Activated naive CD8-positive, alpha-beta T cell treated with anti-CD3 and anti-CD28 coated beads for 36 hours (primary cell): Measurements from ENCODE around the gene C16orf74. TPM values are rescaled to one million over a fixed set of nuclear protein-coding genes. Genes with fewer than 3 reads are reported as not detected.

Experiments
- DNase-seq: peaks from one replicate; pipeline ENCODE4 v3.0.0; 2021
- H3K27ac Mint-ChIP-seq: one replicate; pipeline ENCODE4 v1.8.0; 2022; ENCODE audit warnings: mild to moderate bottlenecking, moderate library complexity, mixed read lengths
- H3K27me3 Mint-ChIP-seq: one replicate; pipeline ENCODE4 v1.8.0; 2022; ENCODE audit warnings: mild to moderate bottlenecking, mixed read lengths
- H3K36me3 Mint-ChIP-seq: one replicate; pipeline ENCODE4 v1.8.0; 2021; ENCODE audit warnings: mild to moderate bottlenecking, mixed read lengths
- H3K4me1 Mint-ChIP-seq: one replicate; pipeline ENCODE4 v1.8.0; 2021; ENCODE audit warnings: mixed read lengths
- H3K4me3 Mint-ChIP-seq: one replicate; pipeline ENCODE4 v1.8.0; 2022; ENCODE audit warnings: mild to moderate bottlenecking, moderate library complexity, mixed read lengths
- H3K9me3 Mint-ChIP-seq: one replicate; pipeline ENCODE4 v1.8.0; 2022; ENCODE audit warnings: mixed read lengths
- total RNA-seq, 2 experiments: library from RNA; stranded (reverse); gene quantifications; one replicate each; pipeline ENCODE4 v1.2.3, GENCODE V29; 2021

The C16orf74 gene
- total RNA-seq, 2 experiments from 2014 or later: 1.5 to 1.6 TPM

GRCh38 chr16:85782451-85782850, 31.6 kb upstream of the C16orf74 start:
- Mint-ChIP-seq H3K4me1 (peaks cover 2% of the 10 kb centered on the region), H3K36me3 (peaks cover 24% of the 10 kb centered on the region), H3K4me3 (no peak overlapping the region), H3K9me3 (no peaks in the 10 kb centered on the region), H3K27ac (peak overlapping the region; percentile 13), H3K27me3 (no peaks in the 10 kb centered on the region)
- no peak for DNase-seq

DNA sequence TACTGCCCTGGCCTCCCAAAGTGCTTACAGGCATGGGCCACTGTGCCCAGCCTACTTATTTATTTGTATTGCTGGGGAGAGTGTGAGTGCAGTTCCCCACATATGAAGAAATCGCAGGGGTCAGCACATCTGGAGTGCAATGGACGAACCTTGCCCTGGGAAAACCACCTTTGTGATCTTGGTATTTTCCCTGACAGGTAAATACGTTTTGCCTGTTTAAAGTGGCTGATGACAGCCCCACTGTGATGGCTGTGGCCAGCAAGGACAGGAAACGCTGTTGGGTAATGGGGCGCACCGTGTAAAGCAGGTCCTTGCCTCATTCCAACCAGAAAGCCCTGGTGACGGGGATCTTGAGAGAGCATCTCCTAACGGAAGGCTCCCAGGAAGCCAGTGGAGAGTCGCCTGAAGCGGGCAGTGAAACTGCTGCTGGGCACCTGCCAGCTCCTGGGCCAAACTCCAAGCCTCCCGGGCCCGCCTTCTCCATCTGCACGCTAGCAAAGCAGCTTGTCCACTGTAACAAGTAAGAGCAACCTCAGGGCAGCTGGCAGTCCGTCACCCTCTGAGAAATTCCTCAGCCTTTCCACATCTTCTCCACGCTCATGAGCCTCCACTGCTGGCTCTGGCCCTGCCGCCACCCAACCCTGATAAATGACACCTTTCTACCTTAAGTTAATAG, 30.9 kb upstream of the C16orf74 start:
- no peaks in the 10 kb centered on the region for H3K27me3 Mint-ChIP-seq
- DNase-seq: no peak
- H3K9me3 Mint-ChIP-seq: no peaks in the 10 kb centered on the region
- peaks cover 24% of the 10 kb centered on the region for H3K36me3 Mint-ChIP-seq
- no peak overlapping the region for H3K27ac Mint-ChIP-seq
- H3K4me1 Mint-ChIP-seq: peaks cover 2% of the 10 kb centered on the region
- H3K4me3 Mint-ChIP-seq: no peak overlapping the region

- Mint-ChIP-seq H3K4me1 (peaks cover 2% of the 10 kb centered on the region), H3K27ac (no peak overlapping the region), H3K27me3 (no peaks in the 10 kb centered on the region), H3K4me3 (no peak overlapping the region), H3K36me3 (peaks cover 24% of the 10 kb centered on the region), H3K9me3 (no peaks in the 10 kb centered on the region)
- DNase-seq: no peak
These were observed 30.3 kb upstream of the C16orf74 start for GRCh38 chr16:85781156-85781555.

GRCh38 chr16:85780281-85780680, 29.4 kb upstream of the C16orf74 start:
- no peaks in the 10 kb centered on the region for H3K4me1 Mint-ChIP-seq
- H3K27me3 Mint-ChIP-seq: no peaks in the 10 kb centered on the region
- H3K9me3 Mint-ChIP-seq: no peaks in the 10 kb centered on the region
- H3K27ac Mint-ChIP-seq: no peak overlapping the region
- no peak for DNase-seq
- H3K4me3 Mint-ChIP-seq: no peak overlapping the region
- H3K36me3 Mint-ChIP-seq: peaks cover 19% of the 10 kb centered on the region

GRCh38 chr16:85778873-85779272, 28.0 kb upstream of the C16orf74 start:
- no peaks in the 10 kb centered on the region for H3K27me3 Mint-ChIP-seq
- H3K9me3 Mint-ChIP-seq: no peaks in the 10 kb centered on the region
- H3K36me3 Mint-ChIP-seq: peaks cover 19% of the 10 kb centered on the region
- H3K4me3 Mint-ChIP-seq: no peak overlapping the region
- no peak overlapping the region for H3K27ac Mint-ChIP-seq
- peak; percentile 25 for DNase-seq
- no peaks in the 10 kb centered on the region for H3K4me1 Mint-ChIP-seq

GRCh38 chr16:85777583-85778310, 26.9 kb upstream of the C16orf74 start:
- peaks cover 16% of the 10 kb centered on the region for H3K36me3 Mint-ChIP-seq
- no peaks in the 10 kb centered on the region for H3K4me1 Mint-ChIP-seq
- no peak overlapping the region for H3K4me3 Mint-ChIP-seq
- no peaks in the 10 kb centered on the region for H3K27me3 Mint-ChIP-seq
- DNase-seq: no peak
- H3K9me3 Mint-ChIP-seq: no peaks in the 10 kb centered on the region
- no peak overlapping the region for H3K27ac Mint-ChIP-seq

DNA sequence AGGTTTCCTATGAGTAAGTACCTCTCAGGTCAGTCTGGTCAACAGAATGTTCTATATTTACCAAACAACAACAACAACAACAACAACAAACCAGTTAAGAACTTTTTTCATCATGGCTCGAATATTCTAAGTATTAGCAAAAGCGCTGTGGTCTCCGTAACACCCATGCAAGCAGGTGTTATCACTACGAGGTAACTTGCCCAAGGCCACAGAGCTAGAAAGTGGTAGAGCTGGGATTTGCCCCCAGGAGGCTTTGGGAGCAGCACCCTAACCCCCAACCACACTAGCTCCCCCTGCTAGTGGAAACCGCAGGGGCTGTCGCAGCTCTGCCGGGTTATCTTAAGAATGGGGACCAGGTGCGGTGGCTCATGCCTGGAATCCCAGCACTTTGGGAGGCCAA, 23.9 kb upstream of the C16orf74 start:
- Mint-ChIP-seq H3K9me3 (no peaks in the 10 kb centered on the region), H3K4me1 (no peaks in the 10 kb centered on the region), H3K27me3 (no peaks in the 10 kb centered on the region), H3K27ac (no peak overlapping the region), H3K36me3 (peaks cover 10% of the 10 kb centered on the region), H3K4me3 (no peak overlapping the region)
- DNase-seq: no peak

DNA sequence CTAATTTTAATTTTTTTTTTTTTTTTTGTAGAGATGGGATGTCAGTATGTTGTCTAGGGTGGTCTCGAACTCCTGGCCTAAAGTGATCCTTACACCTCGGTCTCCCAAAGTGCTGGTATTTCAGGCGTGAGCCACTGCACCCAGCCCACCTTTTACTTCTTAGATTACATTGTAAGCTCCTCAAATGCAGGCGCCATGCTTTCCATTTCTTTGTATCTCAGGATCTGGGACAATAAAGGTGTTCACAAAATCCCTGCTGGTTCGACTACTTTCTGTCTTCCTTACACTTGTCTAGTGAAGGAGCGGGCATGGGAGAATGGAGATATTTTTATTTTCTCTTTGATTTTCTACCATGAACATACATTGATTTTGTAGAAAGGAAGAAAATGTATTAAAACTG, 23.2 kb upstream of the C16orf74 start:
- no peaks in the 10 kb centered on the region for H3K9me3 Mint-ChIP-seq
- H3K27ac Mint-ChIP-seq: no peak overlapping the region
- no peaks in the 10 kb centered on the region for H3K4me1 Mint-ChIP-seq
- H3K36me3 Mint-ChIP-seq: peaks cover 6% of the 10 kb centered on the region
- H3K4me3 Mint-ChIP-seq: no peak overlapping the region
- DNase-seq: no peak
- no peaks in the 10 kb centered on the region for H3K27me3 Mint-ChIP-seq

DNA sequence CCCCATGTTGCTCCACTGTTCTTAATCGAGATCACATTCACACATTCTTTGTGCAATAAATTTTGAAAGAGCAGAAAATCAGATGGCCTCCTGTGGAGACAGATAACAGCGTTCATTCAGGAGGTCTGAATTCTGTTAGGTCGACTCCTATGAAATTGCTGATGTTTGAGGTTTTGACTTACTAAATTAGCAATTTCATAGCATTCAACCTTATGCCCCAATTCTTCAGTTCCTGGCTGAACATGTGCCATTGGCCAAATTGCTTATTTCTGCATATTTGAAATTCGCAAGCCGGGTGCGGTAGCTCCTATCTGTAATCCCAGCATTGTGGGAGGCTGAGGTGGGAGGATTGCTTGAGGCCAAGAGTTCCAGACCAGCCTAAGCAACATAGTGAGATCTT, 22.1 kb upstream of the C16orf74 start:
- Mint-ChIP-seq H3K4me3 (no peak overlapping the region), H3K27me3 (no peaks in the 10 kb centered on the region), H3K9me3 (no peaks in the 10 kb centered on the region), H3K27ac (no peak overlapping the region), H3K36me3 (peaks cover 3% of the 10 kb centered on the region), H3K4me1 (no peaks in the 10 kb centered on the region)
- no peak for DNase-seq

- no peak for DNase-seq
- Mint-ChIP-seq H3K9me3 (no peaks in the 10 kb centered on the region), H3K4me3 (no peak overlapping the region), H3K27ac (no peak overlapping the region), H3K27me3 (no peaks in the 10 kb centered on the region), H3K4me1 (no peaks in the 10 kb centered on the region), H3K36me3 (peaks cover 1% of the 10 kb centered on the region)
These were observed 19.8 kb upstream of the C16orf74 start for GRCh38 chr16:85770741-85771140.

- Mint-ChIP-seq H3K27ac (no peak overlapping the region), H3K9me3 (no peaks in the 10 kb centered on the region), H3K4me3 (no peak overlapping the region), H3K4me1 (peaks cover 2% of the 10 kb centered on the region), H3K27me3 (no peaks in the 10 kb centered on the region), H3K36me3 (peaks cover 1% of the 10 kb centered on the region)
- no peak for DNase-seq
These were observed 17.3 kb upstream of the C16orf74 start for GRCh38 chr16:85768199-85768598.

- no peak for DNase-seq
- H3K4me3 Mint-ChIP-seq: no peak overlapping the region
- peaks cover 1% of the 10 kb centered on the region for H3K36me3 Mint-ChIP-seq
- H3K27me3 Mint-ChIP-seq: no peaks in the 10 kb centered on the region
- no peak overlapping the region for H3K27ac Mint-ChIP-seq
- H3K4me1 Mint-ChIP-seq: peaks cover 2% of the 10 kb centered on the region
- no peaks in the 10 kb centered on the region for H3K9me3 Mint-ChIP-seq
These were observed 16.6 kb upstream of the C16orf74 start for GRCh38 chr16:85767531-85767930.

DNA sequence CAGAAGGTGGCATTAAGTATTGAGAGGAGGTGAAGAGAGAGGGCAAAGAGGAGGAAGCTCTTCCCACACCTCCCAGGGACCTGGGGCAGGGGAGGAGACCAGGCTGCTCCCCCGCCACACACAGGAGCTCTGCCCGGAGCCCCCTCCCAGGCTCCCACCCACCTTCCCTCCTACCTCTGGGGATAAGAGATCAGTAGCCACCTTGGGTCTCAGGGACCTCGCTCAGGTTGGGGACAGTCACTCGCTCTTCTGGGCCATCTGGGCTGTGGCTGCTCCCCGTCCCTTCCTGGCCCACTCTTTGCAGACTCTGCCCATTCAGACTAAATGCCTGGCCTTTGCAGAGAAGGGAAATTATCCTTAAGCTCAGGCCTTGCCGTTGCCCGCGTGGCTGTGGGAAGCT, 14.9 kb upstream of the C16orf74 start:
- Mint-ChIP-seq H3K36me3 (no peaks in the 10 kb centered on the region), H3K9me3 (no peaks in the 10 kb centered on the region)

DNA sequence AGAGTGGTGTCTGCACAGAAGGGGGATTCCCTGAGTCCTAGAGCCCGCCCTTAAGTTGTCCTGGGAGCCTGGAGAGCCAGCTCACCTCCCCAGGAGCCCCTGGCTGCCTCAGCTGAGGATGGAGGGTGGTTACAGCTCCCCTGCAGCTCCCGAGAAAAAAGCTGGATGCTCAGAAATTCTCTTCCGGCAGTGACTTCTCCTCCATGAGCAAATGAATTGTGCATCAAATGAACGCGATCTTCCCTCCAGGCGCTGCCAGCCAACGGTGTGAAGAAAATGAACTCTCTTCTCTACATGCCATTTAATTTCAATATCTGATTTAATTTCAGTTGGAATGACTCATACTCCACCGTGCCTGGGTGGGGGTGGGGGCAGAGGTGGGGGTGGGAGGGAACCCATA, 14.3 kb upstream of the C16orf74 start:
- H3K9me3 Mint-ChIP-seq: no peaks in the 10 kb centered on the region
- H3K27me3 Mint-ChIP-seq: peaks cover 3% of the 10 kb centered on the region
- H3K4me3 Mint-ChIP-seq: no peak overlapping the region

More for the DNA sequence above, 14.9 kb upstream of the C16orf74 start:
- H3K4me1 Mint-ChIP-seq: peaks cover 2% of the 10 kb centered on the region
- DNase-seq: no peak
- no peaks in the 10 kb centered on the region for H3K27me3 Mint-ChIP-seq
- no peak overlapping the region for H3K27ac Mint-ChIP-seq
- no peak overlapping the region for H3K4me3 Mint-ChIP-seq

DNA sequence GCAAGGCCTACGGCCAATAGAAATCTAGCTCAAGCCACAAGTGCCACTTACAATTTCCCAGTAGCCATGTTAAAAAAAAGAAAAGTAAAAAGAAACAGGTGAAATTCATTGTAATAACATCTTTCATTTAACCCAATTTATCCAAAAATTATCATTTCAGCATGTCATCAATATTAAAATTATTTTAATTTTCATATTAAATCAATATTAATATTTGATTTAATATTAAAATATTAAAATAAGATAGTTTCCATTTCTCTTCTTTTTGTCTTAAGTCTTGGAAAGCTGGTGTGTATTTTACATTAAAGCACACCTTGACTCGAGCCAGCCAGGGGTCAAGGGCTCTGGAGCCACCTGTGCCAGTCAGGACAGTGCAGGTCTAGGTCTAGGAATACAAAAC, 12.7 kb upstream of the C16orf74 start:
- Mint-ChIP-seq H3K27ac (no peak overlapping the region), H3K9me3 (no peaks in the 10 kb centered on the region), H3K4me1 (peaks cover 10% of the 10 kb centered on the region), H3K4me3 (no peak overlapping the region), H3K27me3 (peaks cover 19% of the 10 kb centered on the region), H3K36me3 (no peaks in the 10 kb centered on the region)
- DNase-seq: no peak

More for the DNA sequence above, 14.3 kb upstream of the C16orf74 start:
- Mint-ChIP-seq H3K4me1 (peaks cover 2% of the 10 kb centered on the region), H3K36me3 (no peaks in the 10 kb centered on the region), H3K27ac (no peak overlapping the region)
- no peak for DNase-seq

DNA sequence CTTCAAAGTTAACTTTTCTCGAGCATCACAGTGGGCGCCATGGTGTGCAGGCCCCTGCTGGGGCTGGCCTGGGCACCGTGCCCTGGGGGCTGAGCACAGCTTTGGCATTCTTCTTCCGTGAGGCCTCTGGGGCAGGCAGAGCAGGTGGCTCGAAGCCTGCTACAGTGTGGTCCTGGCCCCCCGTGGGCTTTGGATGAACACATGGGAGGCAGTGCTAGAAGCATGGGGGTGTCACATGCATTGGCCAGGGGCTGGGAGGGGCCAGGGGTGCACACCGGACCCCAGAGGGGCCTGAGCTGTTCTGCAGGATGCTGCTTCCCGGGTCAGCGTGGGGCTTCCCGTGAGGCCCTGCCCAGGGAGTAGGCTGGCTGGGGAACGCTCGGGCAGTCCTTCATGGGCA, 12.1 kb upstream of the C16orf74 start:
- DNase-seq: no peak
- H3K27me3 Mint-ChIP-seq: peaks cover 24% of the 10 kb centered on the region
- H3K27ac Mint-ChIP-seq: no peak overlapping the region
- no peaks in the 10 kb centered on the region for H3K36me3 Mint-ChIP-seq
- no peak overlapping the region for H3K4me3 Mint-ChIP-seq
- no peaks in the 10 kb centered on the region for H3K9me3 Mint-ChIP-seq
- peaks cover 10% of the 10 kb centered on the region for H3K4me1 Mint-ChIP-seq
